Measurements from ENCODE around the gene RALB. TPM values are rescaled to one million over a fixed set of nuclear protein-coding genes. Genes with fewer than 3 reads are reported as not detected.

Gene RALB
- polyA plus RNA-seq, 2 of the 4 experiments (the other 2 are of a cell fraction), result 72.9 to 76.5 TPM

GRCh38 chr2:120316528-120317179, 64.0 kb downstream of the RALB start:
- no peak for FAIRE-seq
- POLR2A ChIA-PET, result no interaction called here

GRCh38 chr2:120317180-120317533, 64.5 kb downstream of the RALB start:
- TF ChIP-seq NPAS2 (CRISPR knock-in tag; IDR thresholded peaks at IDR 0.05; ENCODE audit: borderline replicate concordance) (no peak), CHD2 (IDR thresholded peaks at IDR 0.05; ENCODE audit: low read length, partially characterized antibody) (no peak), PBX3 (IDR thresholded peaks at IDR 0.05) (no peak), ELK1 (IDR thresholded peaks at IDR 0.05; ENCODE audit: low read depth, low read length) (no peak), HOXA7 (CRISPR knock-in tag; IDR thresholded peaks at IDR 0.05) (no peak), ZSCAN20 (CRISPR knock-in tag; IDR thresholded peaks at IDR 0.05) (no peak), E2F6 (IDR thresholded peaks at IDR 0.05; ENCODE audit: borderline replicate concordance, low read depth) (no peak), JUN (IDR thresholded peaks at IDR 0.05) (no peak), CBX2 (IDR thresholded peaks at IDR 0.05; ENCODE audit: borderline replicate concordance, low read depth) (no peak), ZNF302 (CRISPR knock-in tag; IDR thresholded peaks at IDR 0.05) (no peak), KDM5A (IDR thresholded peaks at IDR 0.05) (no peak), GATA3 (IDR thresholded peaks at IDR 0.05; ENCODE audit: borderline replicate concordance) (no peak), HDAC2 (IDR thresholded peaks at IDR 0.05) (no peak), PHF8 (IDR thresholded peaks at IDR 0.05; ENCODE audit: borderline replicate concordance, low read depth) (no peak)
- TF ChIP-seq, protein P1, sequence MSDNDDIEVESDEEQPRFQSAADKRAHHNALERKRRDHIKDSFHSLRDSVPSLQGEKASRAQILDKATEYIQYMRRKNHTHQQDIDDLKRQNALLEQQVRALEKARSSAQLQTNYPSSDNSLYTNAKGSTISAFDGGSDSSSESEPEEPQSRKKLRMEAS (IDR thresholded peaks at IDR 0.05), result no peak
- TF ChIP-seq, protein P2, sequence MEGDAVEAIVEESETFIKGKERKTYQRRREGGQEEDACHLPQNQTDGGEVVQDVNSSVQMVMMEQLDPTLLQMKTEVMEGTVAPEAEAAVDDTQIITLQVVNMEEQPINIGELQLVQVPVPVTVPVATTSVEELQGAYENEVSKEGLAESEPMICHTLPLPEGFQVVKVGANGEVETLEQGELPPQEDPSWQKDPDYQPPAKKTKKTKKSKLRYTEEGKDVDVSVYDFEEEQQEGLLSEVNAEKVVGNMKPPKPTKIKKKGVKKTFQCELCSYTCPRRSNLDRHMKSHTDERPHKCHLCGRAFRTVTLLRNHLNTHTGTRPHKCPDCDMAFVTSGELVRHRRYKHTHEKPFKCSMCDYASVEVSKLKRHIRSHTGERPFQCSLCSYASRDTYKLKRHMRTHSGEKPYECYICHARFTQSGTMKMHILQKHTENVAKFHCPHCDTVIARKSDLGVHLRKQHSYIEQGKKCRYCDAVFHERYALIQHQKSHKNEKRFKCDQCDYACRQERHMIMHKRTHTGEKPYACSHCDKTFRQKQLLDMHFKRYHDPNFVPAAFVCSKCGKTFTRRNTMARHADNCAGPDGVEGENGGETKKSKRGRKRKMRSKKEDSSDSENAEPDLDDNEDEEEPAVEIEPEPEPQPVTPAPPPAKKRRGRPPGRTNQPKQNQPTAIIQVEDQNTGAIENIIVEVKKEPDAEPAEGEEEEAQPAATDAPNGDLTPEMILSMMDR (IDR thresholded peaks at IDR 0.05), result no peak
- ChIA-PET CTCF (interaction anchor here (0.5 to 1.0 kb wide), 4 partner anchors 15 to 655 kb away, joined by 3 read pairs; no protein-coding TSS in a partner anchor), POLR2A (no interaction called here)
- H3K9me3 ChIP-seq, result no peaks in the 10 kb centered on the region
- H3K27ac ChIP-seq, result no peak overlapping the region
- 0 out of 3 replicates have a peak, but pooled peaks cover 3% of the 10 kb centered on the region for H3K4me1 ChIP-seq
- H3K4me3 ChIP-seq, result no peak overlapping the region
- H3K4me2 ChIP-seq, result no peak overlapping the region
- FAIRE-seq (no peak), ATAC-seq (no peak), DNase-seq (ENCODE audit: low read depth in 1 of 2, low spot score in 1 of 2) (no peak)

More at GRCh38 chr2:120316528-120317179, 64.0 kb downstream of the RALB start:
- WGBS (ENCODE audit: missing lambda C conversion rate), result 82% methylated on average over 14 of the region's 15 CpGs
- Histone ChIP-seq H3K4me3 (no peak overlapping the region), H3K4me1 (0 out of 3 replicates have a peak, but pooled peaks cover 3% of the 10 kb centered on the region), H3K9me3 (no peaks in the 10 kb centered on the region), H3K27ac (no peak overlapping the region), H3K4me2 (no peak overlapping the region)
- CTCF ChIA-PET, result interaction anchor here (0.5 to 4.4 kb wide), 4 partner anchors 26 to 655 kb away, joined by 3 to 17 read pairs (median 3); no protein-coding TSS in a partner anchor
- ATAC-seq, result no peak
- TF ChIP-seq PHF8 (IDR thresholded peaks at IDR 0.05; ENCODE audit: borderline replicate concordance, low read depth) (no peak), EHMT2 (IDR thresholded peaks at IDR 0.05; ENCODE audit: low read depth) (no peak), POLR2A (IDR thresholded peaks at IDR 0.05; ENCODE audit: low read length) (no peak), EP300 (IDR thresholded peaks at IDR 0.05) (no peak), ESRRA (IDR thresholded peaks at IDR 0.05; ENCODE audit: borderline replicate concordance, low read length) (no peak), TP53 (CRISPR knock-in tag; IDR thresholded peaks at IDR 0.05) (no peak), MAFK (IDR thresholded peaks at IDR 0.05; ENCODE audit: partially characterized antibody) (no peak), E2F6 (IDR thresholded peaks at IDR 0.05; ENCODE audit: borderline replicate concordance, low read depth) (no peak), MAZ (IDR thresholded peaks at IDR 0.05; ENCODE audit: borderline replicate concordance, low read depth, low read length) (no peak), NR3C1 (IDR thresholded peaks at IDR 0.05) (no peak), RAD21 (conservative IDR thresholded peaks at IDR 0.05 in 1 of 2, IDR thresholded peaks at IDR 0.05 in 1 of 2) (no peak), MYC (IDR thresholded peaks at IDR 0.05; ENCODE audit: borderline replicate concordance, low read length) (no peak), RNF2 (IDR thresholded peaks at IDR 0.05; ENCODE audit: borderline replicate concordance, low read depth) (no peak), JUN (IDR thresholded peaks at IDR 0.05) (no peak), CHD2 (IDR thresholded peaks at IDR 0.05; ENCODE audit: low read length, partially characterized antibody) (no peak), KDM1A (IDR thresholded peaks at IDR 0.05; ENCODE audit: low read depth) (no peak), TFCP2L1 (CRISPR knock-in tag; IDR thresholded peaks at IDR 0.05) (no peak), RFX5 (IDR thresholded peaks at IDR 0.05) (no peak), FOSB (CRISPR knock-in tag; IDR thresholded peaks at IDR 0.05) (no peak)
- TF ChIP-seq, protein P3, sequence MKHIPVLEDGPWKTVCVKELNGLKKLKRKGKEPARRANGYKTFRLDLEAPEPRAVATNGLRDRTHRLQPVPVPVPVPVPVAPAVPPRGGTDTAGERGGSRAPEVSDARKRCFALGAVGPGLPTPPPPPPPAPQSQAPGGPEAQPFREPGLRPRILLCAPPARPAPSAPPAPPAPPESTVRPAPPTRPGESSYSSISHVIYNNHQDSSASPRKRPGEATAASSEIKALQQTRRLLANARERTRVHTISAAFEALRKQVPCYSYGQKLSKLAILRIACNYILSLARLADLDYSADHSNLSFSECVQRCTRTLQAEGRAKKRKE (CRISPR knock-in tag; IDR thresholded peaks at IDR 0.05; ENCODE audit: low read depth), result no peak
- DNase-seq (ENCODE audit: low read depth in 1 of 2, low spot score in 1 of 2), result no peak

Measured in A549 (cell line).